ENCODE results near the gene CAP1. TPM values are rescaled to one million over a fixed set of nuclear protein-coding genes. Genes with fewer than 3 reads are reported as not detected.

CAP1 gene
- total and polyA plus RNA-seq, 10 of the 15 experiments (the other 5 are each of a cell fraction or from before 2014, with no cell fraction given), result 360 to 500 (median 431) TPM

DNA sequence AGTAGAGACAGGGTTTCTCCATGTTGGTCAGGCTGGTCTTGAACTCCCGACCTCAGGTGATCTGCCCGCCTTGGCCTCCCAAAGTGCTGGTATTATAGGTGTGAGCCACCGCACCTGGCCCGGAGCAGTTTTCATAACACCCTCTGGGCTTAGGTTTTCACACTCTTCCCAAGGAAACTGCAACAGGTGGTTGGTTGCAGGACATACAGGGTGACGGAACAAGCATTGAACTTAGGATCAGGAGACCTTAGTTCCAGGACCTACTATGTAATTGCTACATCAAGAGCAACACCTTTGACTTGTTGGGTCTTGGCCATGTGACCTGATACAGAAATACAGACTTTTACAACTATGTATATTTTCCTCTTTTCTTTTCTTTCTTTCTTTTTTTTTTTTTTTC, 47.6 kb upstream of the CAP1 start:
- H3K9me3 ChIP-seq (replicated peaks; ENCODE audit: control insufficient read depth, insufficient read depth, low read length), result no peaks in the 10 kb centered on the region
- intact Hi-C loops (cut with micrococcal nuclease; ENCODE audit: unreplicated experiment) (no loop called here), in situ Hi-C loops (cut with MboI) (no loop called here)
- H3K9ac ChIP-seq (ENCODE audit: control insufficient read depth, insufficient read depth, low read length), result no peak overlapping the region
- WGBS (ENCODE audit: insufficient coverage, insufficient replicate concordance, low lambda C conversion rate, missing lambda C conversion rate), result 83% methylated on average over 5 of the region's 5 CpGs
- SMC1A ChIA-PET (ENCODE audit: uncharacterized antibody, unreplicated experiment), result interaction anchor here (3.9 kb wide), 1 partner anchor 40 kb away, joined by 17 read pairs; no protein-coding TSS in a partner anchor
- H3K27me3 ChIP-seq (replicated peaks in 1 of 2; ENCODE audit: control insufficient read depth in 2 of 2, insufficient read depth in 2 of 2, low read length in 1 of 2), result no peaks in the 10 kb centered on the region
- POLR2A ChIA-PET, result no interaction called here
- no peak overlapping the region for H2AFZ ChIP-seq (ENCODE audit: control insufficient read depth, low read depth, low read length)
- no peak overlapping the region for H3K4me2 ChIP-seq (ENCODE audit: control insufficient read depth, insufficient read depth)
- no peak overlapping the region for H3K27ac ChIP-seq (ENCODE audit: control insufficient read depth, insufficient read depth)
- BruUV-seq (replicated peaks), result no TSS peak
- H4K20me1 ChIP-seq (ENCODE audit: control insufficient read depth, insufficient read depth), result no peaks in the 10 kb centered on the region
- DNase-seq (ENCODE audit: low read depth, low spot score) (no peak), FAIRE-seq (no peak), ATAC-seq (no peak)
- H3K4me3 ChIP-seq, result no peak overlapping the region
- H3K79me2 ChIP-seq (ENCODE audit: control insufficient read depth, insufficient read depth, low read length), result no peaks in the 10 kb centered on the region
- RAD21 ChIA-PET (ENCODE audit: unreplicated experiment), result no interaction called here
- no peaks in the 10 kb centered on the region for H3K36me3 ChIP-seq (ENCODE audit: control insufficient read depth in 2 of 2, insufficient read depth in 2 of 2, low read length in 1 of 2)
- H3K4me1 ChIP-seq (ENCODE audit: control insufficient read depth, insufficient read depth, low read length), result peaks cover 25% of the 10 kb centered on the region
- CTCF ChIA-PET, result no interaction called here
- TF ChIP-seq NRF1 (conservative IDR thresholded peaks at IDR 0.05; ENCODE audit: low read depth, low read length), result no peak
- no peak for TF ChIP-seq TBL1XR1 (IDR thresholded peaks at IDR 0.05; ENCODE audit: low read depth, low read length)
- no peak for TF ChIP-seq MYB (IDR thresholded peaks at IDR 0.05; ENCODE audit: borderline replicate concordance, low read depth, low read length)
- TF ChIP-seq NR2C1 (IDR thresholded peaks at IDR 0.05), result no peak
- TF ChIP-seq JUNB (IDR thresholded peaks at IDR 0.05), result no peak
- TF ChIP-seq MEF2B (IDR thresholded peaks at IDR 0.05; ENCODE audit: partially characterized antibody, poor library complexity, severe bottlenecking), result no peak
- no peak for TF ChIP-seq ATF2 (IDR thresholded peaks at IDR 0.05; ENCODE audit: low read length)
- no peak for TF ChIP-seq ATF7 (IDR thresholded peaks at IDR 0.05; ENCODE audit: low read depth)
- no peak for TF ChIP-seq ZNF207 (IDR thresholded peaks at IDR 0.05; ENCODE audit: borderline replicate concordance)
- no peak for TF ChIP-seq NR2C2 (IDR thresholded peaks at IDR 0.05; ENCODE audit: borderline replicate concordance, control insufficient read depth, insufficient read length, low read depth)
